Progenitor cell of endocrine pancreas (in vitro differentiated cells): ENCODE measurements around the gene ERGIC3. TPM values are rescaled to one million over a fixed set of nuclear protein-coding genes. Genes with fewer than 3 reads are reported as not detected.

Experiments used
- DNase-seq: peaks from one replicate; pipeline ENCODE4 v3.0.0; 2021; ENCODE audit warnings: low spot score; ENCODE audit not compliant: unreplicated experiment
- H3K27ac Mint-ChIP-seq: 2 replicates; pipeline ENCODE4 v1.8.0; 2021; ENCODE audit warnings: mild to moderate bottlenecking, moderate library complexity, mixed read lengths
- H3K27me3 Mint-ChIP-seq: 2 replicates; pipeline ENCODE4 v1.8.0; 2021; ENCODE audit warnings: mixed read lengths
- H3K36me3 Mint-ChIP-seq: 2 replicates; pipeline ENCODE4 v1.8.0; 2022; ENCODE audit warnings: mixed read lengths; ENCODE audit not compliant: insufficient read depth
- H3K4me1 Mint-ChIP-seq: 2 replicates; pipeline ENCODE4 v1.8.0; 2021; ENCODE audit warnings: low read depth, mixed read lengths
- H3K4me3 Mint-ChIP-seq: 2 replicates; pipeline ENCODE4 v1.8.0; 2021; ENCODE audit warnings: low read depth, mild to moderate bottlenecking, moderate library complexity, mixed read lengths
- H3K9me3 Mint-ChIP-seq: 2 replicates; pipeline ENCODE4 v1.8.0; 2021; ENCODE audit warnings: low read depth, mixed read lengths
- CTCF ChIP-seq: fragments of 200-600 bp; sonication (generic); IDR thresholded peaks from one replicate; pipeline ENCODE4 v1.5.0; 2021; ENCODE audit warnings: antibody characterized with exemption, mild to moderate bottlenecking; ENCODE audit not compliant: unreplicated experiment
- total RNA-seq: library from RNA; stranded (reverse); gene quantifications from 2 replicates; pipeline ENCODE4 v1.2.1, GENCODE V29; 2021

The ERGIC3 gene
- total RNA-seq, 1 donor from 2014 or later: 286 TPM

DNA sequence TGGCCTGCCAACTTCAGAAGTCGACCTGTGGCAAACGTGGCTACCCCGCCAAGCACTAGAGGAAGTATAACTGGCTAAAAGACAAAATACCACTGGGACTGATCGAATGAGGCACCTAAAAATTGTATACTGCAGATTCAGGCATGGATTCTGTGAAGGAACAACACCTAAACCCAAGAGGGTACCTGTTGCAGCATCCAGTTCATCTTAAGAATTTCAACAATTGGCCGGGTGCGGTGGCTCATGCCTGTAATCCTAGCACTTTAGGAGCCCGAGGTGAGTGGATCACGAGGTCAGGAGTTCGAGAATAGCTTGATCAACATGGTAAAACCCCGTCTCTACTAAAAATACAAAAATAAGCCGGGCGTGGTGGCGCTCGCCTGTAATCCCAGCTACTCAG lies 46.5 kb downstream of the ERGIC3 start:
- no peak overlapping the region for H3K4me3 Mint-ChIP-seq
- TF ChIP-seq CTCF: no peak
- no peaks in the 10 kb centered on the region for H3K4me1 Mint-ChIP-seq
- H3K36me3 Mint-ChIP-seq: no peaks in the 10 kb centered on the region
- no peak for DNase-seq
- H3K9me3 Mint-ChIP-seq: no peaks in the 10 kb centered on the region
- peaks cover 7% of the 10 kb centered on the region for H3K27me3 Mint-ChIP-seq
- no peak overlapping the region for H3K27ac Mint-ChIP-seq

- Mint-ChIP-seq H3K4me1 (no peaks in the 10 kb centered on the region), H3K36me3 (no peaks in the 10 kb centered on the region), H3K4me3 (no peak overlapping the region), H3K27me3 (peaks cover 27% of the 10 kb centered on the region), H3K9me3 (no peaks in the 10 kb centered on the region), H3K27ac (no peak overlapping the region)
- TF ChIP-seq CTCF: no peak
- DNase-seq: no peak
These were observed 50.6 kb downstream of the ERGIC3 start for GRCh38 chr20:35592339-35592974.

GRCh38 chr20:35595456-35595855 lies 53.6 kb downstream of the ERGIC3 start:
- no peaks in the 10 kb centered on the region for H3K36me3 Mint-ChIP-seq
- DNase-seq: no peak
- H3K9me3 Mint-ChIP-seq: no peaks in the 10 kb centered on the region
- no peak for TF ChIP-seq CTCF
- H3K27ac Mint-ChIP-seq: no peak overlapping the region
- no peaks in the 10 kb centered on the region for H3K4me1 Mint-ChIP-seq
- H3K4me3 Mint-ChIP-seq: no peak overlapping the region
- peaks cover 55% of the 10 kb centered on the region for H3K27me3 Mint-ChIP-seq

GRCh38 chr20:35595901-35596300 lies 54.0 kb downstream of the ERGIC3 start:
- H3K9me3 Mint-ChIP-seq: no peaks in the 10 kb centered on the region
- no peaks in the 10 kb centered on the region for H3K36me3 Mint-ChIP-seq
- H3K27me3 Mint-ChIP-seq: peaks cover 60% of the 10 kb centered on the region
- no peak overlapping the region for H3K4me3 Mint-ChIP-seq
- no peak for TF ChIP-seq CTCF
- no peak overlapping the region for H3K27ac Mint-ChIP-seq
- DNase-seq: no peak
- no peaks in the 10 kb centered on the region for H3K4me1 Mint-ChIP-seq

- no peaks in the 10 kb centered on the region for H3K9me3 Mint-ChIP-seq
- H3K36me3 Mint-ChIP-seq: no peaks in the 10 kb centered on the region
- H3K27ac Mint-ChIP-seq: no peak overlapping the region
- no peak for TF ChIP-seq CTCF
- H3K27me3 Mint-ChIP-seq: peaks cover 66% of the 10 kb centered on the region
- no peak for DNase-seq
- no peak overlapping the region for H3K4me3 Mint-ChIP-seq
- peaks cover 1% of the 10 kb centered on the region for H3K4me1 Mint-ChIP-seq
These were observed 55.3 kb downstream of the ERGIC3 start for GRCh38 chr20:35597186-35597585.
